ENCODE data around the gene HNRNPUL1.

DNA sequence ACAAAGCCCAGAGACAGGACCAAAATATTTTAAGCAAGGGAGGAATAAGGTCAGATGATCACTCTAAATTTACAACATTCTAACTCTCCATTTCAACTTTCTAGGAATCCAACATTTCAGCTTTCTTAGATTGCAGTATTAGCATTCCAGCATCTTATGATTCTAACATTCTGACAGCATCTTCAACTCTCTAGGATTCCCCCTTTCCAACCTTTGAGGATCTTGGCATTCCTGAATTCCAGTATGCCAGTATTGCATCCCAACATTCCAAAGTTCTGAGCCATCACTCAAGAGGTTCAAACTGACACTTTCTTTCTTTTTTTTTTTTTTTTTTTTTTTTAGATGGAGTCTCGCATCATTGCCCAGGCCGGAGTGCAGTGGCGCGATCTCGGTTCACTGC is 75.8 kb downstream of the HNRNPUL1 start:
- TF ChIP-seq, protein P1, sequence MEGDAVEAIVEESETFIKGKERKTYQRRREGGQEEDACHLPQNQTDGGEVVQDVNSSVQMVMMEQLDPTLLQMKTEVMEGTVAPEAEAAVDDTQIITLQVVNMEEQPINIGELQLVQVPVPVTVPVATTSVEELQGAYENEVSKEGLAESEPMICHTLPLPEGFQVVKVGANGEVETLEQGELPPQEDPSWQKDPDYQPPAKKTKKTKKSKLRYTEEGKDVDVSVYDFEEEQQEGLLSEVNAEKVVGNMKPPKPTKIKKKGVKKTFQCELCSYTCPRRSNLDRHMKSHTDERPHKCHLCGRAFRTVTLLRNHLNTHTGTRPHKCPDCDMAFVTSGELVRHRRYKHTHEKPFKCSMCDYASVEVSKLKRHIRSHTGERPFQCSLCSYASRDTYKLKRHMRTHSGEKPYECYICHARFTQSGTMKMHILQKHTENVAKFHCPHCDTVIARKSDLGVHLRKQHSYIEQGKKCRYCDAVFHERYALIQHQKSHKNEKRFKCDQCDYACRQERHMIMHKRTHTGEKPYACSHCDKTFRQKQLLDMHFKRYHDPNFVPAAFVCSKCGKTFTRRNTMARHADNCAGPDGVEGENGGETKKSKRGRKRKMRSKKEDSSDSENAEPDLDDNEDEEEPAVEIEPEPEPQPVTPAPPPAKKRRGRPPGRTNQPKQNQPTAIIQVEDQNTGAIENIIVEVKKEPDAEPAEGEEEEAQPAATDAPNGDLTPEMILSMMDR (IDR thresholded peaks at IDR 0.05), result no peak
- TF ChIP-seq POLR2A (IDR thresholded peaks at IDR 0.05), result no peak
